Gastrocnemius medialis (tissue), 4 donors: ENCODE results near the gene PHKB. TPM values are rescaled to one million over a fixed set of nuclear protein-coding genes. Genes with fewer than 3 reads are reported as not detected.

Experiments
- ATAC-seq, 2 donors: fragments of 150-250 bp; one replicate each; pipeline ENCODE4 v1.9.1; 2016
- DNase-seq, 2 donors: peaks; one replicate each; pipeline ENCODE4 v3.0.0-alpha.2; 2019
- H3K27ac ChIP-seq, 4 donors: fragments of 200-600 bp; sonication (generic); 1 replicate in 1 of 4; 2 replicates in 3 of 4; pipeline ENCODE4 v1.5.1; 2016 to 2018; ENCODE audit warnings: mild to moderate bottlenecking in 2 of 4, moderate library complexity in 1 of 4
- H3K27me3 ChIP-seq, 3 donors: fragments of 200-600 bp; sonication (generic) in 2 of 3; 1 replicate in 1 of 3; 2 replicates in 2 of 3; pipeline versions ENCODE4 v1.5.1 to v1.6.0; 2016 to 2019; ENCODE audit warnings: mild to moderate bottlenecking in 1 of 3, moderate library complexity in 1 of 3
- H3K36me3 ChIP-seq, 2 donors: fragments of 200-600 bp; sonication (generic) in 1 of 2; one replicate each; pipeline ENCODE4 v1.5.1; 2017 to 2018
- H3K4me1 ChIP-seq, 2 donors: fragments of 200-600 bp; sonication (generic) in 1 of 2; one replicate each; pipeline ENCODE4 v1.5.1; 2016 to 2017; ENCODE audit warnings: mild to moderate bottlenecking in 2 of 2
- H3K4me3 ChIP-seq, 4 donors: fragments of 200-600 bp; sonication (generic) in 3 of 4; 1 replicate in 1 of 4; 2 replicates in 3 of 4; pipeline ENCODE4 v1.5.1; 2016 to 2019; ENCODE audit warnings: mild to moderate bottlenecking in 2 of 4
- H3K9me3 ChIP-seq, 3 donors: fragments of 200-600 bp; sonication (generic) in 2 of 3; 1 replicate in 1 of 3; 2 replicates in 2 of 3; pipeline ENCODE4 v1.5.1; 2016 to 2019
- CTCF ChIP-seq, 5 experiments: fragments of 450-650 bp in 3 of 5; fragments of 200-600 bp in 2 of 5; sonication (generic) in 2 of 5; IDR thresholded peaks in 4 of 5; conservative IDR thresholded peaks in 1 of 5; 1 replicate in 4 of 5; 2 replicates in 1 of 5; pipeline ENCODE4 v1.5.1; 2016 to 2019; ENCODE audit warnings: antibody characterized with exemption in 5 of 5, mild to moderate bottlenecking in 3 of 5, moderate library complexity in 3 of 5
- POLR2A ChIP-seq, 2 donors: fragments of 450-650 bp; IDR thresholded peaks; one replicate each; pipeline ENCODE4 v1.6.1; 2017; ENCODE audit warnings: antibody characterized with exemption in 2 of 2, mild to moderate bottlenecking in 2 of 2, moderate library complexity in 2 of 2
- in situ Hi-C, 4 donors: fragments of 200-750 bp; cut with MboI; loops; one replicate each; pipeline versions ENCODE4 v1.15.0 to v1.8.0; 2017; ENCODE audit warnings: low sequenced_read_pairs in 4 of 4
- intact Hi-C: fragments of 100-400 bp; cut with DNase I; formaldehyde crosslinking; loops from one replicate; pipeline ENCODE4 v1.15.1; 2023; ENCODE audit warnings: low total_unique reads
- total RNA-seq, 4 donors: library from RNA; depleted of rRNA; stranded (reverse); fragments of >200 nt; gene quantifications; one replicate each; pipeline versions ENCODE4 v1.1.0 to v1.2.3, GENCODE V29; 2016

PHKB gene
- total RNA-seq, 4 donors from 2014 or later = 61.0 to 91.6 (median 79.8) TPM

- intact Hi-C loops = no loop called here
Observed at GRCh38 chr16:47627085-47627639, 166.0 kb downstream of the PHKB start.

GRCh38 chr16:47627721-47628120 lies 166.6 kb downstream of the PHKB start:
- ATAC-seq (no peak), DNase-seq (no peak)
- H3K27ac ChIP-seq = no peak overlapping the region
- H3K27me3 ChIP-seq = no peaks in the 10 kb centered on the region
- no peaks in the 10 kb centered on the region for H3K36me3 ChIP-seq
- H3K4me1 ChIP-seq = peaks cover 0 to 3% of the 10 kb centered on the region in 2 donors
- no peak overlapping the region for H3K4me3 ChIP-seq
- in situ Hi-C loops = no loop called here
- intact Hi-C loops = no loop called here
- no peak for TF ChIP-seq POLR2A (IDR thresholded peaks at IDR 0.05)
- no peak for TF ChIP-seq CTCF (IDR thresholded peaks at IDR 0.05 in 4 of 5, conservative IDR thresholded peaks at IDR 0.05 in 1 of 5)
- no peaks in the 10 kb centered on the region for H3K9me3 ChIP-seq

More at GRCh38 chr16:47627085-47627639, 166.0 kb downstream of the PHKB start:
- ATAC-seq = no peak
- no peak overlapping the region for H3K4me3 ChIP-seq
- H3K27me3 ChIP-seq = no peaks in the 10 kb centered on the region
- no peak for DNase-seq
- H3K27ac ChIP-seq = no peak overlapping the region
- TF ChIP-seq POLR2A (IDR thresholded peaks at IDR 0.05) = no peak
- no peak for TF ChIP-seq CTCF (IDR thresholded peaks at IDR 0.05 in 4 of 5, conservative IDR thresholded peaks at IDR 0.05 in 1 of 5)
- no peaks in the 10 kb centered on the region for H3K36me3 ChIP-seq
- H3K4me1 ChIP-seq = peaks cover 0 to 2% of the 10 kb centered on the region in 2 donors
- in situ Hi-C loops = no loop called here
- no peaks in the 10 kb centered on the region for H3K9me3 ChIP-seq

DNA sequence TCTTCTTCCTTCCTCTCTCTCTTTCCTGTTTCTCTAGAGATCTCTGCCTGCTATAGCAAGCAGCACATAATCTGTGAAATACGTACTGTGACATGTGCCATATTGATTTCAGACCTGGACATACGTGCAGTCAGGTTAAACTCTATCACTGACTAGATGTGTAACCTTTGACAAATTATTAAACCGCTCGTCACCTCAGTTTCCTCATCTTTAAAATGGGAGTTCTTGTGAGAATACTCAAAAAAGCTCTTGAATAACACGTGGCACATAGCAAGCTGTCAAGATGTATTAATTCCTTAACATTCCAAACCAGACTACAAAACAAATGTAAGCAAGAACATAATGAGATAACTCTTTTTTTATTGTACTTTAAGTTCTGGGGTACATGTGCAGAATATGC lies 170.0 kb downstream of the PHKB start:
- ATAC-seq (no peak), DNase-seq (no peak)
- H3K36me3 ChIP-seq = peaks cover 0 to 6% of the 10 kb centered on the region in 2 donors
- H3K9me3 ChIP-seq = no peaks in the 10 kb centered on the region
- no peaks in the 10 kb centered on the region for H3K27me3 ChIP-seq
- no peak overlapping the region for H3K4me3 ChIP-seq
- in situ Hi-C loops (no loop called here), intact Hi-C loops (no loop called here)
- no peak for TF ChIP-seq CTCF (IDR thresholded peaks at IDR 0.05 in 4 of 5, conservative IDR thresholded peaks at IDR 0.05 in 1 of 5)
- no peak for TF ChIP-seq POLR2A (IDR thresholded peaks at IDR 0.05)
- H3K4me1 ChIP-seq = peaks cover 0 to 3% of the 10 kb centered on the region in 2 donors
- H3K27ac ChIP-seq = no peak overlapping the region

DNA sequence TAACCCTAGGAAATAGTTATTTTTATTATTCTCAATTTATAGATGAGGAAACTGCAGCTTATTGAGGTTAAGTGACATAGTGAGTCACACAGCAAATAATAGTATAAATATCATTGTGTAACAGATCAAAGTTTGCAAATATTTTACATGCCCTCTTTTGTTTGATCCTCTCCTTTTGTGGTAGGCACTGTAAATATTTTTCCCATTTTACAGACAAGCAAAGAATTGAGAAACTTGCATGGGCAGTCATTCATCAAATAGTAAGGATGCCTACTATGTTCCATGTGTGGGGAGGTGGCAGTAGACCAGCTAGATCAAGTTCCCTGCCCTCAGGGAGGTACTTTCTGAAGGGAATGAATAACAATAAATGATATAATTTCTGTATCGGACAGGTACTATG lies 173.0 kb downstream of the PHKB start:
- Histone ChIP-seq H3K4me3 (no peak overlapping the region), H3K27me3 (no peaks in the 10 kb centered on the region), H3K9me3 (no peaks in the 10 kb centered on the region), H3K36me3 (peaks cover 0 to 16% of the 10 kb centered on the region in 2 donors), H3K27ac (no peak overlapping the region), H3K4me1 (peaks cover 0 to 3% of the 10 kb centered on the region in 2 donors)
- no peak for DNase-seq
- in situ Hi-C loops (no loop called here), intact Hi-C loops (no loop called here)
- TF ChIP-seq CTCF (IDR thresholded peaks at IDR 0.05 in 4 of 5, conservative IDR thresholded peaks at IDR 0.05 in 1 of 5) = no peak
- TF ChIP-seq POLR2A (IDR thresholded peaks at IDR 0.05) = no peak
- ATAC-seq = no peak

DNA sequence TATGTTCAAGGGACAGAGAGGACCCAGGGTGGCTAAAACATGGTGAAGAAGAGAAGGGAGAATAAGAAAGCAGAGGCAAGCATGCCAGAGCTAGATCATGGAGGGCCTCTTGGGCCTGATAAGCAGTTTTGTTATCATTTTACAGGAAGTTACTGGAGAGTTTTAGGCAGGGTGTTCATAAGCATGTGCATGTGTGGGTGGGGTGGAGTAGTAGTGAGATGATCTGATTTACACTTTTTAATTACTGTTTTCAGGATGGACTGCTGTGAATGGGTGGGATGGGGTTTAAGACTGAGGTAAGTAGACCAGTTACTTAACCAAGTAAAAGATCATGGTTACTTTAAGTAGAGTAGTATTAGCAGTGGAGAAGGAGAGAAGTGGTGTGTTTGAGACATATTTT lies 173.6 kb downstream of the PHKB start:
- TF ChIP-seq CTCF (IDR thresholded peaks at IDR 0.05 in 4 of 5, conservative IDR thresholded peaks at IDR 0.05 in 1 of 5) (no peak), POLR2A (IDR thresholded peaks at IDR 0.05) (no peak)
- ATAC-seq (no peak), DNase-seq (no peak)
- Histone ChIP-seq H3K4me1 (peaks cover 0 to 3% of the 10 kb centered on the region in 2 donors), H3K4me3 (no peak overlapping the region), H3K27ac (no peak overlapping the region), H3K36me3 (peaks cover 0 to 16% of the 10 kb centered on the region in 2 donors), H3K27me3 (no peaks in the 10 kb centered on the region), H3K9me3 (no peaks in the 10 kb centered on the region)
- in situ Hi-C loops (no loop called here), intact Hi-C loops (no loop called here)
